ENCODE data around the gene RHOT2. TPM values are rescaled to one million over a fixed set of nuclear protein-coding genes. Genes with fewer than 3 reads are reported as not detected.

Gene RHOT2
- total RNA-seq, 4 donors from 2014 or later = 36.1 to 86.7 (median 58.7) TPM

DNA sequence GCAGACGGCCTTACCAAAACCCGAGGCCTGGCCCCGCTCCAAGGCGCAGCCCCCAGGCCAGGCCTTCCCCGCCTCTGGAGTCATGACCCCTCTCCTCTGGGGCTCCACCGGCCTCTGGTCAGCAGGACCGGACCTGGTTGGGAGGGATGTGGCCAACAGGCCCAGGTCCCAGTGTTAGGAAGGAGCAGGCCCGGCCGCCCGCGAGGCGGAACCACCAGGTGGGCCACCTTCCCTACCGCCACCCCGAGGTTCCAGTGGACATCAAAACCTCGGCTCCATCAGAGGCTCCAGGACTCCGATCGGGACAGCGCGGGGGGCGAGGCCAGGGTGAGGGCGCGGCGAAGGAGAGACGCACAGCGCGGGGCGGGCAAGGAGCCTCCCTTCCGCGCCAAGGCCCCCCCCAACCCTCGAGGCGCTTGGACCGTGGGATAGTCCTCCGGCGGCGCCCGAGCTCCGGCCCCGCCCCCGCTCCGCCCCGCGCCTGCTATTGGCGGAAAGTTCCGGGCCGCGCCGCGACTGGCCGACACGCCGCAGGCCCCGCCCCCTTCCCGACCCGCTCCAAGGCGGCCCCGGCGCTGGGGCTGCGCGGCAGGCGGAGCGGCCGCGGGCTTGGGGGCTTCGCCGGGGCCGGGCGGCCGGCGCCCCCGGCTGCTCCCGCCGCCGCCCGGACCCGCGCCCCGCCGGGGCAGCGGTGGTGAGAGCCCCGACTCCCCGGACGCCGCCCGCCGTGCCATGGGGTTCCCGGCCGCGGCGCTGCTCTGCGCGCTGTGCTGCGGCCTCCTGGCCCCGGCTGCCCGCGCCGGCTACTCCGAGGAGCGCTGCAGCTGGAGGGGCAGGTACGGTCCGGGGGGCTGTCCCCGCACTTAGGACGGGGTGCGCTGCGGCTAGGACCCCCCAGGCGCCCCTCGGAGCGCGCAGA lies 46.9 kb downstream of the RHOT2 start, which contains the start of gene METRN:
TSS of gene METRN (plus strand) at position 561 of the 919 bp plus-strand sequence. CDS start at position 733, 172 bp downstream.
- 3 to 7% methylated on average over 18 to 49 of the region's 108 CpGs for WGBS, 2 donors
- peak; percentile 81 to 98 for DNase-seq (ENCODE audit: low spot score in 2 of 2)
- TF ChIP-seq, protein P1, sequence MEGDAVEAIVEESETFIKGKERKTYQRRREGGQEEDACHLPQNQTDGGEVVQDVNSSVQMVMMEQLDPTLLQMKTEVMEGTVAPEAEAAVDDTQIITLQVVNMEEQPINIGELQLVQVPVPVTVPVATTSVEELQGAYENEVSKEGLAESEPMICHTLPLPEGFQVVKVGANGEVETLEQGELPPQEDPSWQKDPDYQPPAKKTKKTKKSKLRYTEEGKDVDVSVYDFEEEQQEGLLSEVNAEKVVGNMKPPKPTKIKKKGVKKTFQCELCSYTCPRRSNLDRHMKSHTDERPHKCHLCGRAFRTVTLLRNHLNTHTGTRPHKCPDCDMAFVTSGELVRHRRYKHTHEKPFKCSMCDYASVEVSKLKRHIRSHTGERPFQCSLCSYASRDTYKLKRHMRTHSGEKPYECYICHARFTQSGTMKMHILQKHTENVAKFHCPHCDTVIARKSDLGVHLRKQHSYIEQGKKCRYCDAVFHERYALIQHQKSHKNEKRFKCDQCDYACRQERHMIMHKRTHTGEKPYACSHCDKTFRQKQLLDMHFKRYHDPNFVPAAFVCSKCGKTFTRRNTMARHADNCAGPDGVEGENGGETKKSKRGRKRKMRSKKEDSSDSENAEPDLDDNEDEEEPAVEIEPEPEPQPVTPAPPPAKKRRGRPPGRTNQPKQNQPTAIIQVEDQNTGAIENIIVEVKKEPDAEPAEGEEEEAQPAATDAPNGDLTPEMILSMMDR (IDR thresholded peaks at IDR 0.05) = no peak
- no peak for TF ChIP-seq POLR2A (IDR thresholded peaks at IDR 0.05)
- intact Hi-C loops (cut with DNase I; ENCODE audit: low total_unique reads) = loop anchor here (5.0 to 10.0 kb wide), 2 partner anchors 67 to 380 kb away; partner anchors contain the start of gene C1QTNF8
- peak within 1 kb of the TSS; percentile 29 for H3K4me3 ChIP-seq (ENCODE audit: low read depth, poor library complexity, severe bottlenecking)

DNA sequence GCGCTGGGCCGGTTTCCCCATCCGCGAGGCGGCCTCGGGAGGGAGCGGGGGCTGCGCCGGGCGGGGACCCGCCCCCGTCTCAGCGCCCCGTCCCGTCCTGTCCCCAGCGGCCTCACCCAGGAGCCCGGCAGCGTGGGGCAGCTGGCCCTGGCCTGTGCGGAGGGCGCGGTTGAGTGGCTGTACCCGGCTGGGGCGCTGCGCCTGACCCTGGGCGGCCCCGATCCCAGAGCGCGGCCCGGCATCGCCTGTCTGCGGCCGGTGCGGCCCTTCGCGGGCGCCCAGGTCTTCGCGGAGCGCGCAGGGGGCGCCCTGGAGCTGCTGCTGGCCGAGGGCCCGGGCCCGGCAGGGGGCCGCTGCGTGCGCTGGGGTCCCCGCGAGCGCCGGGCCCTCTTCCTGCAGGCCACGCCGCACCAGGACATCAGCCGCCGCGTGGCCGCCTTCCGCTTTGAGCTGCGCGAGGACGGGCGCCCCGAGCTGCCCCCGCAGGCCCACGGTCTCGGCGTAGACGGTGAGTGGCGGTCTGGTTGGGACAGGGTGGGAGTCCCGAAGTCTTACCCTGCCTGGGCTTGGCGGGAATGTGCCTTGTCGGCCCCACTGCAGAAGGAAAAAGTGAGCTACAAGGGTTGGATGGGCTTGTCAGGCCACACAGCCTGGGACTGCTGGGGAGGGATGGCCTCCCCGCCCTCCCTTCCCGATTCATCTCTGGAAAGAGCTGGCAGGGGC lies 47.7 kb downstream of the RHOT2 start:
- intact Hi-C loops (cut with DNase I; ENCODE audit: low total_unique reads) = loop anchor here (10.0 kb wide), 1 partner anchor 379 kb away; the partner anchor contains the start of gene C1QTNF8
- WGBS, 2 donors = 2 to 8% methylated on average over 2 to 39 of the region's 74 CpGs
- peak overlapping the region; percentile 29 for H3K4me3 ChIP-seq (ENCODE audit: low read depth, poor library complexity, severe bottlenecking)
- no peak for DNase-seq (ENCODE audit: low spot score in 2 of 2)
- TF ChIP-seq POLR2A (IDR thresholded peaks at IDR 0.05) = no peak
- TF ChIP-seq, protein P1 (IDR thresholded peaks at IDR 0.05) = no peak

DNA sequence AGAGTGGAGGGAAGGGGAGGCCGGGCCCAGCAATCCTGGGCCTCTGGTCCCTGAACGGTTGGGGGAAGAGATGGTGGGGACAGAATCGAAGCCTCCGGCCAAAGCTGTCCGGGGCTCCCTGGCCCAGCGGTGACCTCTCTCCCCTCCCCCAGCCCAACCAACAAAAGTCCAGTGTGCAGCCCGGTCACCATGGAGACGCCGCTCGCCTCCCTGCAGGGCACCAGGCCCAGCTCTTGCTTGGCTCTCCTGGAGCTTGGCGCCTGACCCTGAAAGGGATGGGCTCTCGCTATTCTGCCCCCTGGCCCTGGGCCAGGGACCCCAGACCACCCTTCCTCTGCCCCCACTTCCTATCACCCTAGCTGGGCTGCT lies 48.3 kb downstream of the RHOT2 start:
- no peak overlapping the region for H3K4me3 ChIP-seq (ENCODE audit: low read depth, poor library complexity, severe bottlenecking)
- no peak for DNase-seq (ENCODE audit: low spot score in 2 of 2)
- WGBS, 2 donors = 14 to 27% methylated on average over 6 to 12 of the region's 12 CpGs
- intact Hi-C loops (cut with DNase I; ENCODE audit: low total_unique reads) = loop anchor here (10.0 kb wide), 1 partner anchor 379 kb away; the partner anchor contains the start of gene C1QTNF8
- TF ChIP-seq, protein P1 (IDR thresholded peaks at IDR 0.05) = no peak
- TF ChIP-seq POLR2A (IDR thresholded peaks at IDR 0.05) = no peak

DNA sequence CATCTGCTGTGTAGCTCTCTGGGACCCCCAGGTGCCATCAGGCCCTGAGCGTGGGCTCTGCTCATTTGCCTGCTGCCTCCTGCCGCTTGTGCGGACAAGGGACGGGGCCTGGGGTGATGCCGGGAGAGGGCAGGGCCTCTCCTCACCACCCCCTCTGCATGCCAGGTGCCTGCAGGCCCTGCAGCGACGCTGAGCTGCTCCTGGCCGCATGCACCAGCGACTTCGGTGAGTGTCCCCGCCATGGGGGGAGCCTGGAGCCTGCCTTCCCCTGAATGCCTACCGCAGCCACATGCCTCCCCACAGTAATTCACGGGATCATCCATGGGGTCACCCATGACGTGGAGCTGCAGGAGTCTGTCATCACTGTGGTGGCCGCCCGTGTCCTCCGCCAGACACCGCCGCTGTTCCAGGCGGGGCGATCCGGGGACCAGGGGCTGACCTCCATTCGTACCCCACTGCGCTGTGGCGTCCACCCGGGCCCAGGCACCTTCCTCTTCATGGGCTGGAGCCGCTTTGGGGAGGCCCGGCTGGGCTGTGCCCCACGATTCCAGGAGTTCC lies 48.9 kb downstream of the RHOT2 start:
- WGBS, 2 donors = 77 to 83% methylated on average over 24 to 29 of the region's 29 CpGs
- no peak for DNase-seq (ENCODE audit: low spot score in 2 of 2)

More for the DNA sequence above, 48.9 kb downstream of the RHOT2 start:
- TF ChIP-seq POLR2A (IDR thresholded peaks at IDR 0.05) = no peak
- TF ChIP-seq, protein P1 (IDR thresholded peaks at IDR 0.05) = no peak
- no peak overlapping the region for H3K4me3 ChIP-seq (ENCODE audit: low read depth, poor library complexity, severe bottlenecking)
- intact Hi-C loops (cut with DNase I; ENCODE audit: low total_unique reads) = loop anchor here (10.0 kb wide), 1 partner anchor 378 kb away; the partner anchor contains the start of gene C1QTNF8

All from lower leg skin (tissue), 4 donors.